Lower lobe of right lung (tissue), 2 donors: ENCODE data around the gene SMAD7. TPM values are rescaled to one million over a fixed set of nuclear protein-coding genes. Genes with fewer than 3 reads are reported as not detected.

Experiments used
- ATAC-seq, 2 donors: fragments of 200-7000 bp; cut with Tn5 transposase; one replicate each; pipeline ENCODE4 v1.9.1; 2020 to 2022; ENCODE audit warnings: mild to moderate bottlenecking in 2 of 2, moderate library complexity in 2 of 2
- DNase-seq: peaks from one replicate; pipeline ENCODE4 v3.0.0-alpha.2; 2020
- H3K27ac ChIP-seq: fragments of 200-600 bp; one replicate; pipeline ENCODE4 v1.8.0; 2022
- H3K27me3 ChIP-seq: fragments of 200-600 bp; one replicate; pipeline ENCODE4 v1.8.0; 2022; ENCODE audit warnings: low read depth
- H3K36me3 ChIP-seq: fragments of 200-600 bp; one replicate; pipeline ENCODE4 v1.8.0; 2022; ENCODE audit warnings: mild to moderate bottlenecking
- H3K4me1 ChIP-seq: fragments of 200-600 bp; one replicate; pipeline ENCODE4 v1.8.0; 2022
- H3K4me3 ChIP-seq: fragments of 200-600 bp; one replicate; pipeline ENCODE4 v1.8.0; 2022; ENCODE audit warnings: mild to moderate bottlenecking
- H3K9me3 ChIP-seq: fragments of 200-600 bp; one replicate; pipeline ENCODE4 v1.8.0; 2022
- CTCF ChIP-seq: fragments of 200-600 bp; IDR thresholded peaks from one replicate; pipeline ENCODE4 v1.8.0; 2022; ENCODE audit warnings: antibody characterized with exemption, mild to moderate bottlenecking
- intact Hi-C: fragments of 100-400 bp; cut with DNase I; formaldehyde crosslinking; loops from one replicate; pipeline ENCODE4 v1.11.0; 2022
- total RNA-seq: library from RNA; stranded (reverse); fragmentation: NEBNext Ultra II Directional; extraction: Animal tissue kit (Norgen Biotek cat#: 25700); gene quantifications from one replicate; pipeline ENCODE4 v1.2.1, GENCODE V29; 2021
- donor health status: DM: no; HTN: yes; CAD: no; lungs with severe emphysema.

The SMAD7 gene
- total RNA-seq, 1 donor from 2014 or later, result 63.4 TPM

GRCh38 chr18:48963586-48964470, 13.1 kb upstream of the SMAD7 start:
- Histone ChIP-seq H3K36me3 (no peaks in the 10 kb centered on the region), H3K9me3 (no peaks in the 10 kb centered on the region), H3K4me3 (no peak overlapping the region), H3K27me3 (no peaks in the 10 kb centered on the region), H3K4me1 (no peaks in the 10 kb centered on the region), H3K27ac (peak overlapping the region; percentile 70)
- intact Hi-C loops, result no loop called here
- no peak for TF ChIP-seq CTCF
- ATAC-seq (peak; percentile 42 to 50), DNase-seq (no peak)

GRCh38 chr18:48962994-48963561, 12.3 kb upstream of the SMAD7 start:
- ATAC-seq, result peak; percentile 26 to 30
- intact Hi-C loops, result no loop called here
- H3K27me3 ChIP-seq, result no peaks in the 10 kb centered on the region
- no peaks in the 10 kb centered on the region for H3K4me1 ChIP-seq
- no peak for DNase-seq
- H3K27ac ChIP-seq, result peak overlapping the region; percentile 70
- H3K36me3 ChIP-seq, result no peaks in the 10 kb centered on the region
- no peak overlapping the region for H3K4me3 ChIP-seq
- TF ChIP-seq CTCF, result no peak
- no peaks in the 10 kb centered on the region for H3K9me3 ChIP-seq

- TF ChIP-seq CTCF, result no peak
- no peaks in the 10 kb centered on the region for H3K36me3 ChIP-seq
- DNase-seq (no peak), ATAC-seq (peak; percentile 23 to 55)
- peaks cover 3% of the 10 kb centered on the region for H3K4me1 ChIP-seq
- no peaks in the 10 kb centered on the region for H3K9me3 ChIP-seq
- no peaks in the 10 kb centered on the region for H3K27me3 ChIP-seq
- no peak overlapping the region for H3K4me3 ChIP-seq
- intact Hi-C loops, result no loop called here
- H3K27ac ChIP-seq, result peak overlapping the region; percentile 13
Observed at GRCh38 chr18:48962252-48962993, 11.7 kb upstream of the SMAD7 start.

- no peak for TF ChIP-seq CTCF
- Histone ChIP-seq H3K4me1 (peaks cover 12% of the 10 kb centered on the region), H3K4me3 (no peak overlapping the region), H3K27me3 (no peaks in the 10 kb centered on the region), H3K27ac (no peak overlapping the region), H3K36me3 (no peaks in the 10 kb centered on the region), H3K9me3 (no peaks in the 10 kb centered on the region)
- peak in 1 of 2 donors; percentile 30 for ATAC-seq
- DNase-seq, result no peak
- intact Hi-C loops, result no loop called here
Observed at GRCh38 chr18:48961547-48961946, 10.8 kb upstream of the SMAD7 start.
